Activated CD8-positive, alpha-beta T cell treated with anti-CD3 and anti-CD28 coated beads for 36 hours (primary cell): ENCODE measurements around the gene RAB1B. TPM values are rescaled to one million over a fixed set of nuclear protein-coding genes. Genes with fewer than 3 reads are reported as not detected.
A peak's percentile ranks its signal among the peaks of the same experiment; 100 is the strongest.

Experiments
- ATAC-seq: fragments of 200-7000 bp; cut with Tn5 transposase; one replicate; pipeline ENCODE4 v1.10.0; 2021; ENCODE audit warnings: mild to moderate bottlenecking, moderate library complexity
- CTCF ChIA-PET: fragments of 350-600 bp; sonication (Branson Sonifier 250); formaldehyde crosslinking; loops from one replicate; lab custom pipeline; 2021; ENCODE audit warnings: antibody characterized with exemption; lab: Charles Lee
- POLR2A ChIA-PET: fragments of 350-600 bp; sonication (Branson Sonifier 250); formaldehyde crosslinking; loops from one replicate; lab custom pipeline; 2021; ENCODE audit warnings: antibody characterized with exemption; lab: Charles Lee
- DNase-seq: peaks from one replicate; pipeline ENCODE4 v3.0.0-alpha.2; 2020
- H3K27ac Mint-ChIP-seq: one replicate; pipeline ENCODE4 v1.8.0; 2021; ENCODE audit warnings: mild to moderate bottlenecking, mixed read lengths
- H3K27me3 Mint-ChIP-seq: one replicate; pipeline ENCODE4 v1.8.0; 2021; ENCODE audit warnings: mixed read lengths
- H3K36me3 Mint-ChIP-seq: one replicate; pipeline ENCODE4 v1.8.0; 2021; ENCODE audit warnings: low read depth, mixed read lengths
- H3K4me1 Mint-ChIP-seq: one replicate; pipeline ENCODE4 v1.8.0; 2021; ENCODE audit warnings: low read depth, mixed read lengths
- H3K4me3 Mint-ChIP-seq: one replicate; pipeline ENCODE4 v1.8.0; 2021; ENCODE audit warnings: mild to moderate bottlenecking, moderate library complexity, mixed read lengths
- H3K9me3 Mint-ChIP-seq: one replicate; pipeline ENCODE4 v1.8.0; 2021; ENCODE audit warnings: mixed read lengths
- CTCF ChIP-seq: fragments of 200-600 bp; IDR thresholded peaks from one replicate; pipeline ENCODE4 v1.8.0; 2022; ENCODE audit warnings: antibody characterized with exemption, mild to moderate bottlenecking
- intact Hi-C: fragments of 100-400 bp; cut with micrococcal nuclease; formaldehyde crosslinking; loops from one replicate; pipeline ENCODE4 v1.10.0; 2022
- total RNA-seq, 2 experiments: library from RNA; stranded (reverse); gene quantifications; one replicate each; pipeline ENCODE4 v1.2.3, GENCODE V29; 2021

The RAB1B gene
- total RNA-seq, 2 experiments from 2014 or later, result 97.9 to 98.2 TPM

GRCh38 chr11:66263785-66264184 lies 4.7 kb upstream of the RAB1B start:
- intact Hi-C loops, result no loop called here
- Mint-ChIP-seq H3K4me3 (no peak overlapping the region), H3K27ac (no peak overlapping the region), H3K4me1 (peaks cover 17% of the 10 kb centered on the region), H3K36me3 (peaks cover 36% of the 10 kb centered on the region), H3K9me3 (no peaks in the 10 kb centered on the region), H3K27me3 (no peaks in the 10 kb centered on the region)
- ChIA-PET POLR2A (interaction anchor here (0.6 to 1.3 kb wide), 2 partner anchors 10 to 41 kb away, joined by 3 read pairs; no protein-coding TSS in a partner anchor), CTCF (interaction anchor here (0.6 to 1.6 kb wide), 5 partner anchors 8 to 271 kb away, joined by 3 to 4 read pairs (median 3); no protein-coding TSS in a partner anchor)
- DNase-seq (no peak), ATAC-seq (no peak)
- TF ChIP-seq CTCF, result no peak

- Mint-ChIP-seq H3K9me3 (no peaks in the 10 kb centered on the region), H3K4me3 (no peak overlapping the region), H3K4me1 (peaks cover 13% of the 10 kb centered on the region), H3K27me3 (no peaks in the 10 kb centered on the region), H3K27ac (no peak overlapping the region), H3K36me3 (peaks cover 34% of the 10 kb centered on the region)
- ATAC-seq (no peak), DNase-seq (no peak)
- no peak for TF ChIP-seq CTCF
- ChIA-PET POLR2A (interaction anchor here (1.3 kb wide), 1 partner anchor 42 kb away, joined by 3 read pairs; no protein-coding TSS in a partner anchor), CTCF (interaction anchor here (0.8 to 1.6 kb wide), 5 partner anchors 9 to 66 kb away, joined by 3 to 4 read pairs (median 3); no protein-coding TSS in a partner anchor)
- intact Hi-C loops, result no loop called here
Measured at GRCh38 chr11:66264383-66264782, 4.1 kb upstream of the RAB1B start.

- Mint-ChIP-seq H3K4me1 (peaks cover 14% of the 10 kb centered on the region), H3K27ac (no peak overlapping the region), H3K27me3 (no peaks in the 10 kb centered on the region), H3K9me3 (no peaks in the 10 kb centered on the region), H3K4me3 (no peak overlapping the region), H3K36me3 (peaks cover 31% of the 10 kb centered on the region)
- intact Hi-C loops, result no loop called here
- peak; percentile 69 for TF ChIP-seq CTCF
- ATAC-seq (no peak), DNase-seq (peak; percentile 68)
- POLR2A ChIA-PET, result interaction anchor here (1.1 kb wide), 1 partner anchor 18 kb away, joined by 4 read pairs; no protein-coding TSS in a partner anchor
- CTCF ChIA-PET, result interaction anchor here (0.7 to 1.6 kb wide), 6 partner anchors 21 to 66 kb away, joined by 3 to 5 read pairs (median 4); no protein-coding TSS in a partner anchor
Measured at GRCh38 chr11:66264914-66265313, 3.5 kb upstream of the RAB1B start.

GRCh38 chr11:66265531-66266377 lies 2.7 kb upstream of the RAB1B start:
- CTCF ChIA-PET, result interaction anchor here (0.7 to 1.6 kb wide), 7 partner anchors 7 to 65 kb away, joined by 3 to 5 read pairs (median 3); no protein-coding TSS in a partner anchor
- intact Hi-C loops, result no loop called here
- no peak for TF ChIP-seq CTCF
- DNase-seq, result no peak
- no peak overlapping the region for H3K4me3 Mint-ChIP-seq
- H3K9me3 Mint-ChIP-seq, result no peaks in the 10 kb centered on the region
- ATAC-seq, result no peak
- H3K4me1 Mint-ChIP-seq, result peaks cover 18% of the 10 kb centered on the region
- H3K36me3 Mint-ChIP-seq, result peaks cover 30% of the 10 kb centered on the region
- no peak overlapping the region for H3K27ac Mint-ChIP-seq
- POLR2A ChIA-PET, result interaction anchor here (0.7 to 1.1 kb wide), 4 partner anchors 7 to 22 kb away, joined by 3 to 4 read pairs (median 4); no protein-coding TSS in a partner anchor
- H3K27me3 Mint-ChIP-seq, result no peaks in the 10 kb centered on the region
